HepG2 (cell line): ENCODE data around the gene NOL4L. TPM values are rescaled to one million over a fixed set of nuclear protein-coding genes. Genes with fewer than 3 reads are reported as not detected.
A peak's percentile ranks its signal among the peaks of the same experiment; 100 is the strongest.

Experiments used
- DNMT1 ChIP-seq: sonication (generic); formaldehyde crosslinking; IDR thresholded peaks from 2 replicates; pipeline ENCODE4 v1.5.1; 2020; ENCODE audit warnings: mild to moderate bottlenecking, missing genetic modification reagents
- EHMT2 ChIP-seq: fragments of 200-600 bp; sonication (generic); IDR thresholded peaks from 2 replicates; pipeline ENCODE4 v1.7.0; 2017; ENCODE audit warnings: antibody characterized with exemption, low read depth, low read length, borderline replicate concordance
- HMG20A ChIP-seq: IDR thresholded peaks from 2 replicates; pipeline ENCODE4 v1.6.1; 2016; ENCODE audit warnings: borderline replicate concordance
- IKZF5 ChIP-seq: IDR thresholded peaks from 2 replicates; pipeline ENCODE4 v1.6.1; 2018; ENCODE audit warnings: missing genetic modification reagents, mild to moderate bottlenecking, missing compliant biosample characterization
- NAIF1 ChIP-seq: sonication (generic); formaldehyde crosslinking; IDR thresholded peaks from 2 replicates; pipeline ENCODE4 v1.5.0; 2020; ENCODE audit warnings: mild to moderate bottlenecking, missing genetic modification reagents, borderline replicate concordance
- REL ChIP-seq: sonication (generic); formaldehyde crosslinking; conservative IDR thresholded peaks from 2 replicates; pipeline ENCODE4 v1.8.0; 2022; ENCODE audit warnings: mild to moderate bottlenecking, missing genetic modification reagents, moderate library complexity
- SOX13 ChIP-seq, 3 experiments: fragments of 450-650 bp in 1 of 3; sonication (generic) in 1 of 3; formaldehyde crosslinking in 1 of 3; IDR thresholded peaks in 2 of 3; conservative IDR thresholded peaks in 1 of 3; 2 replicates each; pipeline versions ENCODE4 v1.5.0 to v1.6.1; 2016 to 2020; ENCODE audit warnings: antibody characterized with exemption in 1 of 3, mild to moderate bottlenecking in 1 of 3, missing compliant biosample characterization in 1 of 3, missing genetic modification reagents in 1 of 3, moderate library complexity in 1 of 3
- TBX3 ChIP-seq: fragments of 450-650 bp; IDR thresholded peaks from 2 replicates; pipeline ENCODE4 v1.6.1; 2017; ENCODE audit warnings: antibody characterized with exemption, mild to moderate bottlenecking, inconsistent platforms, borderline replicate concordance
- THAP11 ChIP-seq: IDR thresholded peaks from 2 replicates; pipeline ENCODE4 v1.6.1; 2016; ENCODE audit warnings: missing biosample characterization, missing genetic modification reagents
- TRIM24 ChIP-seq: sonication (generic); formaldehyde crosslinking; IDR thresholded peaks from 2 replicates; pipeline ENCODE4 v1.8.0; 2022; ENCODE audit warnings: mild to moderate bottlenecking, missing genetic modification reagents
- ZBTB4 ChIP-seq: sonication (generic); formaldehyde crosslinking; IDR thresholded peaks from 2 replicates; pipeline ENCODE4 v1.4.0; 2020; ENCODE audit warnings: missing genetic modification reagents, mild to moderate bottlenecking, borderline replicate concordance
- ZFP41 ChIP-seq: sonication (generic); formaldehyde crosslinking; IDR thresholded peaks from 2 replicates; pipeline ENCODE4 v1.4.0; 2020; ENCODE audit warnings: mild to moderate bottlenecking, missing genetic modification reagents, borderline replicate concordance
- ZKSCAN5 ChIP-seq: sonication (generic); formaldehyde crosslinking; IDR thresholded peaks from 2 replicates; pipeline ENCODE4 v1.5.1; 2020; ENCODE audit warnings: mild to moderate bottlenecking, missing genetic modification reagents
- ZNF18 ChIP-seq: sonication (generic); formaldehyde crosslinking; IDR thresholded peaks from 2 replicates; pipeline ENCODE4 v1.8.0; 2022; ENCODE audit warnings: mild to moderate bottlenecking, missing genetic modification reagents; ENCODE audit not compliant: insufficient replicate concordance
- ZNF292 ChIP-seq: sonication (generic); formaldehyde crosslinking; IDR thresholded peaks from 2 replicates; pipeline ENCODE4 v1.8.1; 2022; ENCODE audit warnings: mild to moderate bottlenecking, low read depth, missing genetic modification reagents, borderline replicate concordance
- ZNF446 ChIP-seq: sonication (generic); formaldehyde crosslinking; IDR thresholded peaks from 2 replicates; pipeline ENCODE4 v1.5.0; 2020; ENCODE audit warnings: mild to moderate bottlenecking, missing genetic modification reagents
- ZNF503 ChIP-seq: sonication (generic); formaldehyde crosslinking; IDR thresholded peaks from 2 replicates; pipeline ENCODE4 v1.4.0; 2020; ENCODE audit warnings: missing genetic modification reagents
- ZSCAN20 ChIP-seq: sonication (generic); formaldehyde crosslinking; IDR thresholded peaks from 2 replicates; pipeline ENCODE4 v1.4.0; 2020; ENCODE audit warnings: missing genetic modification reagents, mild to moderate bottlenecking, borderline replicate concordance
- polyA plus RNA-seq, 8 experiments: library from polyadenylated mRNA; depleted of rRNA in 3 of 8; stranded (reverse) in 7 of 8; unstranded in 1 of 8; fragments of >200 nt; fragmentation: Illumina TruSeq in 4 of 8; extraction: Trizol in 4 of 8; gene quantifications; 2 replicates each; pipeline versions ENCODE4 v1.2.1 to v1.2.3, GENCODE V29; 2011 to 2016; ENCODE audit warnings: low read depth in 4 of 8, missing spikeins in 1 of 8, mixed read lengths in 1 of 8; ENCODE audit not compliant: insufficient read depth in 1 of 8
- total RNA-seq, 5 experiments: library from RNA; depleted of rRNA; stranded (reverse); fragments of >200 nt; fragmentation: Illumina TruSeq; extraction: Trizol; gene quantifications; 2 replicates each; pipeline ENCODE4 v1.2.3, GENCODE V29; 2016; ENCODE audit warnings: low read depth in 1 of 5

NOL4L gene
- total and polyA plus RNA-seq, 2 of the 13 experiments (the other 11 are each of a cell fraction or from before 2014, with no cell fraction given), result 16.6 to 35.4 TPM

- peak; percentile 77; the same call in 1 of the 2 replicates for TF ChIP-seq SOX13 (IDR thresholded peaks at IDR 0.05)
- TF ChIP-seq SOX13 (CRISPR knock-in tag; conservative IDR thresholded peaks at IDR 0.05 in 1 of 2, IDR thresholded peaks at IDR 0.05 in 1 of 2), result peak in 1 of 2 experiments; percentile 94; a peak in 2 of 4 replicates
- no peak for TF ChIP-seq TRIM24 (CRISPR knock-in tag)
- TF ChIP-seq ZFP41 (CRISPR knock-in tag), result 0 out of 2 replicates have a peak, but pooled peaks have one; percentile 43
- no peak for TF ChIP-seq ZKSCAN5 (CRISPR knock-in tag)
- peak; percentile 98 for TF ChIP-seq ZSCAN20
- TF ChIP-seq DNMT1 (CRISPR knock-in tag), result peak; percentile 63; the same call in 1 of the 2 replicates
- TF ChIP-seq NAIF1 (CRISPR knock-in tag), result no peak
- no peak for TF ChIP-seq ZNF446
- peak; percentile 24 for TF ChIP-seq ZNF18 (CRISPR knock-in tag)
- peak; percentile 95 for TF ChIP-seq ZNF503
- TF ChIP-seq EHMT2, result no peak; the same call in 1 of the 2 replicates
- TF ChIP-seq ZNF292, result peak; percentile 100
- peak; percentile 73; the same call in 1 of the 2 replicates for TF ChIP-seq THAP11 (CRISPR knock-in tag)
- TF ChIP-seq TBX3, result peak; percentile 60; the same call in 1 of the 2 replicates
- no peak; the same call in none of the 2 replicates for TF ChIP-seq ZBTB4 (CRISPR knock-in tag)
- no peak for TF ChIP-seq REL (CRISPR knock-in tag)
- TF ChIP-seq IKZF5 (CRISPR knock-in tag), result peak; percentile 99
- TF ChIP-seq HMG20A, result 0 out of 2 replicates have a peak, but pooled peaks have one; percentile 78
Observed at GRCh38 chr20:32541323-32542258, 43.5 kb downstream of the NOL4L start (continued).
